DND-41 (cell line): ENCODE measurements around the gene PAWR.
"Not testable (repeated sequence)": the region's sequence is repeated elsewhere in the genome, so short reads cannot be mapped to it uniquely, and the experiment has no call there.

Source experiments
- ATAC-seq: fragments of 200-7000 bp; cut with Tn5 transposase; 3 replicates; pipeline ENCODE4 v1.9.1; 2021; ENCODE audit warnings: low read depth; ENCODE audit not compliant: insufficient read depth
- DNase-seq: peaks from one replicate; pipeline ENCODE4 v3.0.0-alpha.2; 2020
- H2AFZ ChIP-seq: 2 replicates; pipeline ENCODE4 v1.6.0; 2012; ENCODE audit warnings: low read depth, low read length
- H3K27ac ChIP-seq: 2 replicates; pipeline ENCODE4 v1.5.1; 2012; ENCODE audit warnings: low read length, inconsistent platforms
- H3K27me3 ChIP-seq: fragments of 200-600 bp; sonication (generic); 2 replicates; pipeline ENCODE4 v1.6.0; 2012; ENCODE audit warnings: low read length, mild to moderate bottlenecking, inconsistent platforms; ENCODE audit not compliant: insufficient read depth, poor library complexity
- H3K36me3 ChIP-seq: 2 replicates; pipeline ENCODE4 v1.5.1; 2012; ENCODE audit warnings: low read length, inconsistent platforms; ENCODE audit not compliant: insufficient read depth
- H3K4me1 ChIP-seq: 2 replicates; pipeline ENCODE4 v1.5.1; 2012; ENCODE audit warnings: mild to moderate bottlenecking, low read length; ENCODE audit not compliant: insufficient read depth
- H3K4me2 ChIP-seq: 2 replicates; pipeline ENCODE4 v1.6.0; 2012; ENCODE audit warnings: mild to moderate bottlenecking, moderate library complexity, low read length, inconsistent platforms; ENCODE audit not compliant: insufficient read depth
- H3K4me3 ChIP-seq, 2 experiments: fragments of 200-600 bp in 1 of 2; shearing (Covaris generic) in 1 of 2; 2 replicates each; pipeline ENCODE4 v1.5.1; 2012 to 2016; ENCODE audit warnings: inconsistent platforms in 2 of 2, low read length in 2 of 2, mild to moderate bottlenecking in 2 of 2, low read depth in 1 of 2, moderate library complexity in 1 of 2
- H3K79me2 ChIP-seq: 2 replicates; pipeline ENCODE4 v1.6.0; 2012; ENCODE audit warnings: low read length, inconsistent platforms; ENCODE audit not compliant: insufficient read depth
- H3K9ac ChIP-seq: 2 replicates; pipeline ENCODE4 v1.6.0; 2012; ENCODE audit warnings: low read depth, mild to moderate bottlenecking, inconsistent platforms, low read length, moderate library complexity
- H3K9me3 ChIP-seq: 2 replicates; pipeline ENCODE4 v1.5.1; 2012; ENCODE audit warnings: low read length, moderate library complexity, mild to moderate bottlenecking, inconsistent platforms; ENCODE audit not compliant: insufficient read depth, severe bottlenecking
- H4K20me1 ChIP-seq: 2 replicates; pipeline ENCODE4 v1.6.0; 2012; ENCODE audit warnings: low read length; ENCODE audit not compliant: insufficient read depth
- CTCF ChIP-seq: IDR thresholded peaks from 2 replicates; pipeline ENCODE4 v1.5.1; 2012; ENCODE audit warnings: borderline replicate concordance, low read length, moderate library complexity, mild to moderate bottlenecking; ENCODE audit not compliant: poor library complexity, severe bottlenecking; ENCODE audit errors: extremely low read depth
- EZH2 ChIP-seq: IDR thresholded peaks from 3 replicates; pipeline ENCODE4 v1.6.1; 2012; ENCODE audit warnings: borderline replicate concordance, low read depth, mild to moderate bottlenecking, moderate library complexity, low read length, inconsistent platforms; ENCODE audit not compliant: severe bottlenecking

The PAWR gene

GRCh38 chr12:79650440-79650839, 40.3 kb downstream of the PAWR start:
- DNase-seq (no peak), ATAC-seq (no peak)
- TF ChIP-seq CTCF, result no peak
- no peak for TF ChIP-seq EZH2
- H3K9ac ChIP-seq, result no peak overlapping the region
- no peak overlapping the region for H2AFZ ChIP-seq
- H3K27me3 ChIP-seq, result no peaks in the 10 kb centered on the region
- H3K4me2 ChIP-seq, result no peak overlapping the region
- no peaks in the 10 kb centered on the region for H3K36me3 ChIP-seq
- H4K20me1 ChIP-seq, result no peaks in the 10 kb centered on the region
- H3K4me3 ChIP-seq, result no peak overlapping the region
- no peak overlapping the region for H3K27ac ChIP-seq
- no peaks in the 10 kb centered on the region for H3K9me3 ChIP-seq
- H3K4me1 ChIP-seq, result no peaks in the 10 kb centered on the region
- no peaks in the 10 kb centered on the region for H3K79me2 ChIP-seq

GRCh38 chr12:79648881-79649280, 41.9 kb downstream of the PAWR start:
- Histone ChIP-seq H2AFZ (no peak overlapping the region), H3K4me2 (no peak overlapping the region), H3K36me3 (no peaks in the 10 kb centered on the region), H3K4me3 (no peak overlapping the region), H3K27me3 (no peaks in the 10 kb centered on the region), H3K9me3 (no peaks in the 10 kb centered on the region), H3K27ac (no peak overlapping the region), H3K4me1 (no peaks in the 10 kb centered on the region), H3K79me2 (no peaks in the 10 kb centered on the region), H3K9ac (no peak overlapping the region), H4K20me1 (no peaks in the 10 kb centered on the region)
- no peak for DNase-seq
- no peak for TF ChIP-seq CTCF
- TF ChIP-seq EZH2, result no peak
- no peak for ATAC-seq

- not testable (repeated sequence) for H3K4me1 ChIP-seq, H3K9ac ChIP-seq, H4K20me1 ChIP-seq, DNase-seq, H3K79me2 ChIP-seq, H3K4me2 ChIP-seq, H3K4me3 ChIP-seq, H3K36me3 ChIP-seq, H2AFZ ChIP-seq, ATAC-seq, H3K27me3 ChIP-seq, H3K9me3 ChIP-seq, H3K27ac ChIP-seq
Observed at GRCh38 chr12:79646843-79647242, 43.9 kb downstream of the PAWR start.

GRCh38 chr12:79645235-79645630, 45.5 kb downstream of the PAWR start:
- Histone ChIP-seq H3K9me3 (no peaks in the 10 kb centered on the region), H3K4me2 (no peak overlapping the region), H3K4me1 (no peaks in the 10 kb centered on the region), H4K20me1 (no peaks in the 10 kb centered on the region), H3K27me3 (no peaks in the 10 kb centered on the region), H3K4me3 (no peak overlapping the region), H3K36me3 (no peaks in the 10 kb centered on the region), H3K9ac (no peak overlapping the region), H3K27ac (no peak overlapping the region), H3K79me2 (no peaks in the 10 kb centered on the region), H2AFZ (no peak overlapping the region)
- ATAC-seq, result no peak
- TF ChIP-seq CTCF, result no peak
- TF ChIP-seq EZH2, result no peak
- no peak for DNase-seq
